ENCODE data around the gene TAC4. TPM values are rescaled to one million over a fixed set of nuclear protein-coding genes. Genes with fewer than 3 reads are reported as not detected.

Gene TAC4
- total and polyA plus RNA-seq, 2 donors (not counting 3 experiments of a cell fraction or from before 2014, with no cell fraction given) = 0.19 TPM; not detected in 1

DNA sequence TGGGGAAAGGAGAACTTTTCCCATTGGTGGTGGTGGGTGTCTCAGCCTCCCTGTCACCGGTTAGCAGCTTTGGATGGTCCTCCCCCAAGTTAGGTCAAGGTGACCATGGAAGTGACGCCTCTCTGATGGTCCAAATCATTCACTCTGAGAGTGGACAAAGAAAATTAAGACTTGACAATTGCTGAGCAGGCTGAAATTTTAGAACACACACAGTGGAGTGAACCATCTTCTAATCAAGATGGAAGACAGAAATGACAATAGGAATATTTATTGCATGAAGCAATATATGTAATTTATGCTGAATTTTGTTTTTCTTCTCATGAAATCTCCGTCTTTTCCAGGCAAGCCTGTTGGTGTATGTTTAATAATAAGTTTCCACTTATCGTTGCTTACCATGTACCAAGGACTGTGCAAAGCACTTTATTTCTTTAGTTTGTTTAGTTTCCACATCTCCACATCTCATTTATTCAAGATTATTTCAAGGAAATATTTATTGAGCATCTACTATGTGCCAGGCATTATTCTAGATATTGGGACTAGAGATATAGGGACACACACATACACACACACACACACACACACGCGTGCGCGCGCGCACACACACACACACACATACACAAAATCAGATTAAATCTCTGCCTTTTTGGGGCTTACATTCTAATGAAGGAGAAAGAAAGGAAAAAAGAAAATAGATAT lies 44.0 kb upstream of the TAC4 start:
- Histone ChIP-seq H3K27ac (ENCODE audit: insufficient read depth, low read depth, low read length) (no peak overlapping the region), H3K9me1 (replicated peaks; ENCODE audit: control insufficient read depth, extremely low read depth, insufficient read depth, low read length) (no peaks in the 10 kb centered on the region), H3K4me3 (replicated peaks in 1 of 3; ENCODE audit: insufficient read depth in 1 of 3, low read depth in 1 of 3, low read length in 3 of 3) (no peak overlapping the region), H3K27me3 (ENCODE audit: control insufficient read depth in 2 of 2, insufficient read depth in 2 of 2, low read length in 2 of 2) (peaks cover 50 to 56% of the 10 kb centered on the region in 2 experiments), H3K36me3 (ENCODE audit: control insufficient read depth in 2 of 2, extremely low read depth in 1 of 2, insufficient read depth in 2 of 2, low read length in 2 of 2) (no peaks in the 10 kb centered on the region), H3K4me1 (ENCODE audit: control insufficient read depth, extremely low read depth, insufficient read depth, low read length) (no peaks in the 10 kb centered on the region), H3K79me2 (ENCODE audit: control insufficient read depth, insufficient read depth, low read length) (no peaks in the 10 kb centered on the region), H3K4me2 (ENCODE audit: insufficient read depth, low read length) (no peak overlapping the region), H3K9me3 (replicated peaks; ENCODE audit: control insufficient read depth, insufficient read depth, low read length) (no peaks in the 10 kb centered on the region), H4K20me1 (replicated peaks; ENCODE audit: control insufficient read depth, extremely low read depth, insufficient read depth, low read length) (no peaks in the 10 kb centered on the region), H3K9ac (replicated peaks; ENCODE audit: extremely low read depth, insufficient read depth, low read length) (no peak overlapping the region), H2AFZ (ENCODE audit: low read depth, low read length) (no peak overlapping the region)
- intact Hi-C loops (cut with micrococcal nuclease) (no loop called here), dilution Hi-C loops (cut with MboI; ENCODE audit: extremely low pct_ligation_motif_present, low sequenced_read_pairs) (no loop called here)
- POLR2A ChIA-PET = no interaction called here
- TF ChIP-seq GATA2 (IDR thresholded peaks at IDR 0.05; ENCODE audit: insufficient read depth, insufficient read length, low read depth, low read length) (no peak), MYC (IDR thresholded peaks at IDR 0.05; ENCODE audit: low read depth, low read length) (no peak), FOS (IDR thresholded peaks at IDR 0.05; ENCODE audit: borderline replicate concordance, insufficient read depth, low read length) (no peak), JUN (IDR thresholded peaks at IDR 0.05; ENCODE audit: borderline replicate concordance, insufficient read depth, insufficient read length, low read depth) (no peak), POLR2AphosphoS5 (IDR thresholded peaks at IDR 0.05; ENCODE audit: insufficient read depth, low read depth, low read length) (no peak), EZH2 (IDR thresholded peaks at IDR 0.05; ENCODE audit: borderline replicate concordance, low read depth, low read length, severe bottlenecking) (no peak), POLR2A (IDR thresholded peaks at IDR 0.05; ENCODE audit: low read depth, low read length) (no peak), MAX (IDR thresholded peaks at IDR 0.05; ENCODE audit: insufficient read depth, insufficient read length) (no peak)
- TF ChIP-seq, protein P1, sequence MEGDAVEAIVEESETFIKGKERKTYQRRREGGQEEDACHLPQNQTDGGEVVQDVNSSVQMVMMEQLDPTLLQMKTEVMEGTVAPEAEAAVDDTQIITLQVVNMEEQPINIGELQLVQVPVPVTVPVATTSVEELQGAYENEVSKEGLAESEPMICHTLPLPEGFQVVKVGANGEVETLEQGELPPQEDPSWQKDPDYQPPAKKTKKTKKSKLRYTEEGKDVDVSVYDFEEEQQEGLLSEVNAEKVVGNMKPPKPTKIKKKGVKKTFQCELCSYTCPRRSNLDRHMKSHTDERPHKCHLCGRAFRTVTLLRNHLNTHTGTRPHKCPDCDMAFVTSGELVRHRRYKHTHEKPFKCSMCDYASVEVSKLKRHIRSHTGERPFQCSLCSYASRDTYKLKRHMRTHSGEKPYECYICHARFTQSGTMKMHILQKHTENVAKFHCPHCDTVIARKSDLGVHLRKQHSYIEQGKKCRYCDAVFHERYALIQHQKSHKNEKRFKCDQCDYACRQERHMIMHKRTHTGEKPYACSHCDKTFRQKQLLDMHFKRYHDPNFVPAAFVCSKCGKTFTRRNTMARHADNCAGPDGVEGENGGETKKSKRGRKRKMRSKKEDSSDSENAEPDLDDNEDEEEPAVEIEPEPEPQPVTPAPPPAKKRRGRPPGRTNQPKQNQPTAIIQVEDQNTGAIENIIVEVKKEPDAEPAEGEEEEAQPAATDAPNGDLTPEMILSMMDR (IDR thresholded peaks at IDR 0.05; ENCODE audit: extremely low read depth in 1 of 2, insufficient read depth in 1 of 2, low read depth in 1 of 2, low read length in 2 of 2) = no peak
- CTCF ChIA-PET = no interaction called here
- no TSS peak for BruUV-seq (replicated peaks)
- FAIRE-seq = no peak
- DNase-seq (ENCODE audit: low read depth, low spot score) = no peak
